HepG2 (cell line): ENCODE data around the gene GPR137. TPM values are rescaled to one million over a fixed set of nuclear protein-coding genes. Genes with fewer than 3 reads are reported as not detected.

Experiments
- AHR ChIP-seq: IDR thresholded peaks from 2 replicates; pipeline ENCODE4 v1.6.1; 2018; ENCODE audit warnings: missing genetic modification reagents, missing compliant biosample characterization
- ARNTL ChIP-seq: sonication (generic); formaldehyde crosslinking; IDR thresholded peaks from 2 replicates; pipeline ENCODE4 v1.4.0; 2020; ENCODE audit warnings: mild to moderate bottlenecking, missing genetic modification reagents
- GPN1 ChIP-seq: sonication (generic); formaldehyde crosslinking; IDR thresholded peaks from 2 replicates; pipeline ENCODE4 v1.5.1; 2020; ENCODE audit warnings: missing genetic modification reagents, borderline replicate concordance
- NFATC3 ChIP-seq: sonication (generic); formaldehyde crosslinking; IDR thresholded peaks from 2 replicates; pipeline ENCODE4 v1.5.1; 2020; ENCODE audit warnings: mild to moderate bottlenecking, missing genetic modification reagents
- NFIC ChIP-seq: IDR thresholded peaks from 2 replicates; pipeline ENCODE4 v1.6.1; 2012; ENCODE audit warnings: mild to moderate bottlenecking, low read length, inconsistent platforms
- POLR2AphosphoS2 ChIP-seq: IDR thresholded peaks from 2 replicates; pipeline ENCODE4 v1.6.1; 2011; ENCODE audit warnings: low read depth, low read length, improper control_type of control experiment
- SMYD3 ChIP-seq: sonication (generic); formaldehyde crosslinking; IDR thresholded peaks from 2 replicates; pipeline ENCODE4 v1.8.1; 2023; ENCODE audit warnings: mild to moderate bottlenecking, missing genetic modification reagents
- TAF15 ChIP-seq: fragments of 200-400 bp; formaldehyde crosslinking; IDR thresholded peaks from one replicate; pipeline ENCODE4 v1.6.1; 2018; ENCODE audit warnings: mild to moderate bottlenecking, low read depth, low read length; ENCODE audit not compliant: poor library complexity, severe bottlenecking
- ZNF331 ChIP-seq: sonication (generic); formaldehyde crosslinking; IDR thresholded peaks from 2 replicates; pipeline ENCODE4 v1.4.0; 2020; ENCODE audit warnings: missing genetic modification reagents
- ZNF598 ChIP-seq: sonication (generic); formaldehyde crosslinking; IDR thresholded peaks from 2 replicates; pipeline ENCODE4 v1.5.1; 2020; ENCODE audit warnings: mild to moderate bottlenecking, missing genetic modification reagents, borderline replicate concordance
- polyA plus RNA-seq, 8 experiments: library from polyadenylated mRNA; depleted of rRNA in 3 of 8; stranded (reverse) in 7 of 8; unstranded in 1 of 8; fragments of >200 nt; fragmentation: Illumina TruSeq in 4 of 8; extraction: Trizol in 4 of 8; gene quantifications; 2 replicates each; pipeline versions ENCODE4 v1.2.1 to v1.2.3, GENCODE V29; 2011 to 2016; ENCODE audit warnings: low read depth in 4 of 8, missing spikeins in 1 of 8, mixed read lengths in 1 of 8; ENCODE audit not compliant: insufficient read depth in 1 of 8
- total RNA-seq, 5 experiments: library from RNA; depleted of rRNA; stranded (reverse); fragments of >200 nt; fragmentation: Illumina TruSeq; extraction: Trizol; gene quantifications; 2 replicates each; pipeline ENCODE4 v1.2.3, GENCODE V29; 2016; ENCODE audit warnings: low read depth in 1 of 5
- TF ChIP-seq, protein P1 (sequence below): sonication (generic); formaldehyde crosslinking; IDR thresholded peaks from 2 replicates; pipeline ENCODE4 v1.4.0; 2020; ENCODE audit warnings: missing genetic modification reagents, borderline replicate concordance
- TF ChIP-seq, protein P2 (sequence below): sonication (generic); formaldehyde crosslinking; conservative IDR thresholded peaks from 2 replicates; pipeline ENCODE4 v1.4.0; 2020; ENCODE audit warnings: mild to moderate bottlenecking, missing genetic modification reagents, moderate library complexity
- TF ChIP-seq, protein P3 (sequence below): fragments of 450-650 bp; IDR thresholded peaks from 2 replicates; pipeline ENCODE4 v1.6.1; 2016
- TF ChIP-seq, protein P4 (sequence below): sonication (generic); formaldehyde crosslinking; IDR thresholded peaks from 2 replicates; pipeline ENCODE4 v1.4.0; 2020; ENCODE audit warnings: missing genetic modification reagents
- TF ChIP-seq, protein P5 (sequence below): sonication (generic); formaldehyde crosslinking; IDR thresholded peaks from 2 replicates; pipeline ENCODE4 v1.4.0; 2020; ENCODE audit warnings: mild to moderate bottlenecking, missing genetic modification reagents, borderline replicate concordance

The GPR137 gene
- total and polyA plus RNA-seq, 2 of the 13 experiments (the other 11 are each of a cell fraction or from before 2014, with no cell fraction given): 8.5 to 13.2 TPM

DNA sequence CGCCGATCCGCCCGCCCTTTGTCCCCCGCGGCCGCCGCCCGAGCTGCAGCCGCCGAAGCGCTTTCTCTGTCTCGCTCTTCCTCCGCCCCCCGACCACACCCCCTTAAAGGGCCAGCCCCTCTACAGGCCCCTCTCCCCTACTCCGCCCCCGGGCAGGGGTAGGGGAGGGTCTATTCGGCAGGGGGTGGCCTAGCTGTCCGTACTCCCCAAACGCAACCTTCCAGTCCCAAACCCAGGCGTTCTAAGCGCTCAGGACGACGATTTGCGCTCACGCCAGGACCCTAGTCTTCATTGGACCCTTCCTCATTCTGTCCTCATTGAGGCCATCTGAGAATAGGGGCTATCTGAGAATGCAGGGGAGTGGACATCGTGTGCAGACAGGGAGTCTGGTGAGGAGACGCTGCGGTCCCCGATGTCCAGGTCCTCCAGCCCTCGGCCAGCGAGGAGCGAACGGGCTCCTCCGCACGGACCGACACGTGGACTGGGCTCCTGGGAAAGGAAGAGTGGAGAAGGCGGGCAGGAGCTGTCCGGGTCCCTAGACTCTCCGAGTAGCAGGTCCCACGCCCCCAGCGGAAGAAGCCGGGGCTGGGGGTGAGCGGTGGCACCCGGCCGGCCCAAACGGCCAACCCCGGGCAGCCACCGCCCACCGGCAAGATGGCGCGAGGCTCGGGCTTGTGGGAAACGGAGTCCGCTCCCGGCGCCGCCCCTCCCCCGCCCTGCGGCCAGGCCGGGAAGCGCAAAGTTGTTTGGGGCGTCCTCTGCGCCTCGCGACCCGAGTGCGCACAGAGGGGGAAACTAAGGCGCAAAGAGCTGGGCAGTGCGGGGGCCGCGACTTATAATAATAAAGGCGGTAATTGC lies 38.5 kb upstream of the GPR137 start, which contains the start of gene PPP1R14B (continued):
- TF ChIP-seq, protein P1, sequence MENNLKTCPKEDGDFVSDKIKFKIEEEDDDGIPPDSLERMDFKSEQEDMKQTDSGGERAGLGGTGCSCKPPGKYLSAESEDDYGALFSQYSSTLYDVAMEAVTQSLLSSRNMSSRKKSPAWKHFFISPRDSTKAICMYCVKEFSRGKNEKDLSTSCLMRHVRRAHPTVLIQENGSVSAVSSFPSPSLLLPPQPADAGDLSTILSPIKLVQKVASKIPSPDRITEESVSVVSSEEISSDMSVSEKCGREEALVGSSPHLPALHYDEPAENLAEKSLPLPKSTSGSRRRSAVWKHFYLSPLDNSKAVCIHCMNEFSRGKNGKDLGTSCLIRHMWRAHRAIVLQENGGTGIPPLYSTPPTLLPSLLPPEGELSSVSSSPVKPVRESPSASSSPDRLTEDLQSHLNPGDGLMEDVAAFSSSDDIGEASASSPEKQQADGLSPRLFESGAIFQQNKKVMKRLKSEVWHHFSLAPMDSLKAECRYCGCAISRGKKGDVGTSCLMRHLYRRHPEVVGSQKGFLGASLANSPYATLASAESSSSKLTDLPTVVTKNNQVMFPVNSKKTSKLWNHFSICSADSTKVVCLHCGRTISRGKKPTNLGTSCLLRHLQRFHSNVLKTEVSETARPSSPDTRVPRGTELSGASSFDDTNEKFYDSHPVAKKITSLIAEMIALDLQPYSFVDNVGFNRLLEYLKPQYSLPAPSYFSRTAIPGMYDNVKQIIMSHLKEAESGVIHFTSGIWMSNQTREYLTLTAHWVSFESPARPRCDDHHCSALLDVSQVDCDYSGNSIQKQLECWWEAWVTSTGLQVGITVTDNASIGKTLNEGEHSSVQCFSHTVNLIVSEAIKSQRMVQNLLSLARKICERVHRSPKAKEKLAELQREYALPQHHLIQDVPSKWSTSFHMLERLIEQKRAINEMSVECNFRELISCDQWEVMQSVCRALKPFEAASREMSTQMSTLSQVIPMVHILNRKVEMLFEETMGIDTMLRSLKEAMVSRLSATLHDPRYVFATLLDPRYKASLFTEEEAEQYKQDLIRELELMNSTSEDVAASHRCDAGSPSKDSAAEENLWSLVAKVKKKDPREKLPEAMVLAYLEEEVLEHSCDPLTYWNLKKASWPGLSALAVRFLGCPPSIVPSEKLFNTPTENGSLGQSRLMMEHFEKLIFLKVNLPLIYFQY (CRISPR knock-in tag): peak; percentile 82; the same call in 1 of the 2 replicates
- TF ChIP-seq NFIC (no peak), POLR2AphosphoS2 (no peak), ZNF598 (CRISPR knock-in tag) (0 out of 2 replicates have a peak, but pooled peaks have one; percentile 31), TAF15 (no peak), ZNF331 (CRISPR knock-in tag) (no peak; the same call in 1 of the 2 replicates), GPN1 (CRISPR knock-in tag) (no peak), ARNTL (CRISPR knock-in tag) (peak; percentile 42; the same call in 1 of the 2 replicates), NFATC3 (no peak), AHR (CRISPR knock-in tag) (peak; percentile 44; the same call in 1 of the 2 replicates), SMYD3 (no peak)
- TF ChIP-seq, protein P2, sequence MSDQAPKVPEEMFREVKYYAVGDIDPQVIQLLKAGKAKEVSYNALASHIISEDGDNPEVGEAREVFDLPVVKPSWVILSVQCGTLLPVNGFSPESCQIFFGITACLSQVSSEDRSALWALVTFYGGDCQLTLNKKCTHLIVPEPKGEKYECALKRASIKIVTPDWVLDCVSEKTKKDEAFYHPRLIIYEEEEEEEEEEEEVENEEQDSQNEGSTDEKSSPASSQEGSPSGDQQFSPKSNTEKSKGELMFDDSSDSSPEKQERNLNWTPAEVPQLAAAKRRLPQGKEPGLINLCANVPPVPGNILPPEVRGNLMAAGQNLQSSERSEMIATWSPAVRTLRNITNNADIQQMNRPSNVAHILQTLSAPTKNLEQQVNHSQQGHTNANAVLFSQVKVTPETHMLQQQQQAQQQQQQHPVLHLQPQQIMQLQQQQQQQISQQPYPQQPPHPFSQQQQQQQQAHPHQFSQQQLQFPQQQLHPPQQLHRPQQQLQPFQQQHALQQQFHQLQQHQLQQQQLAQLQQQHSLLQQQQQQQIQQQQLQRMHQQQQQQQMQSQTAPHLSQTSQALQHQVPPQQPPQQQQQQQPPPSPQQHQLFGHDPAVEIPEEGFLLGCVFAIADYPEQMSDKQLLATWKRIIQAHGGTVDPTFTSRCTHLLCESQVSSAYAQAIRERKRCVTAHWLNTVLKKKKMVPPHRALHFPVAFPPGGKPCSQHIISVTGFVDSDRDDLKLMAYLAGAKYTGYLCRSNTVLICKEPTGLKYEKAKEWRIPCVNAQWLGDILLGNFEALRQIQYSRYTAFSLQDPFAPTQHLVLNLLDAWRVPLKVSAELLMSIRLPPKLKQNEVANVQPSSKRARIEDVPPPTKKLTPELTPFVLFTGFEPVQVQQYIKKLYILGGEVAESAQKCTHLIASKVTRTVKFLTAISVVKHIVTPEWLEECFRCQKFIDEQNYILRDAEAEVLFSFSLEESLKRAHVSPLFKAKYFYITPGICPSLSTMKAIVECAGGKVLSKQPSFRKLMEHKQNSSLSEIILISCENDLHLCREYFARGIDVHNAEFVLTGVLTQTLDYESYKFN (CRISPR knock-in tag): peak; percentile 39
- TF ChIP-seq, protein P3, sequence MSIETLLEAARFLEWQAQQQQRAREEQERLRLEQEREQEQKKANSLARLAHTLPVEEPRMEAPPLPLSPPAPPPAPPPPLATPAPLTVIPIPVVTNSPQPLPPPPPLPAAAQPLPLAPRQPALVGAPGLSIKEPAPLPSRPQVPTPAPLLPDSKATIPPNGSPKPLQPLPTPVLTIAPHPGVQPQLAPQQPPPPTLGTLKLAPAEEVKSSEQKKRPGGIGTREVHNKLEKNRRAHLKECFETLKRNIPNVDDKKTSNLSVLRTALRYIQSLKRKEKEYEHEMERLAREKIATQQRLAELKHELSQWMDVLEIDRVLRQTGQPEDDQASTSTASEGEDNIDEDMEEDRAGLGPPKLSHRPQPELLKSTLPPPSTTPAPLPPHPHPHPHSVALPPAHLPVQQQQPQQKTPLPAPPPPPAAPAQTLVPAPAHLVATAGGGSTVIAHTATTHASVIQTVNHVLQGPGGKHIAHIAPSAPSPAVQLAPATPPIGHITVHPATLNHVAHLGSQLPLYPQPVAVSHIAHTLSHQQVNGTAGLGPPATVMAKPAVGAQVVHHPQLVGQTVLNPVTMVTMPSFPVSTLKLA: no peak; the same call in 1 of the 2 replicates
- TF ChIP-seq, protein P4, sequence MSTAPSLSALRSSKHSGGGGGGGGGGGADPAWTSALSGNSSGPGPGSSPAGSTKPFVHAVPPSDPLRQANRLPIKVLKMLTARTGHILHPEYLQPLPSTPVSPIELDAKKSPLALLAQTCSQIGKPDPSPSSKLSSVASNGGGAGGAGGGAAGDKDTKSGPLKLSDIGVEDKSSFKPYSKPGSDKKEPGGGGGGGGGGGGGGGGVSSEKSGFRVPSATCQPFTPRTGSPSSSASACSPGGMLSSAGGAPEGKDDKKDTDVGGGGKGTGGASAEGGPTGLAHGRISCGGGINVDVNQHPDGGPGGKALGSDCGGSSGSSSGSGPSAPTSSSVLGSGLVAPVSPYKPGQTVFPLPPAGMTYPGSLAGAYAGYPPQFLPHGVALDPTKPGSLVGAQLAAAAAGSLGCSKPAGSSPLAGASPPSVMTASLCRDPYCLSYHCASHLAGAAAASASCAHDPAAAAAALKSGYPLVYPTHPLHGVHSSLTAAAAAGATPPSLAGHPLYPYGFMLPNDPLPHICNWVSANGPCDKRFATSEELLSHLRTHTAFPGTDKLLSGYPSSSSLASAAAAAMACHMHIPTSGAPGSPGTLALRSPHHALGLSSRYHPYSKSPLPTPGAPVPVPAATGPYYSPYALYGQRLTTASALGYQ (CRISPR knock-in tag): no peak
- TF ChIP-seq, protein P5, sequence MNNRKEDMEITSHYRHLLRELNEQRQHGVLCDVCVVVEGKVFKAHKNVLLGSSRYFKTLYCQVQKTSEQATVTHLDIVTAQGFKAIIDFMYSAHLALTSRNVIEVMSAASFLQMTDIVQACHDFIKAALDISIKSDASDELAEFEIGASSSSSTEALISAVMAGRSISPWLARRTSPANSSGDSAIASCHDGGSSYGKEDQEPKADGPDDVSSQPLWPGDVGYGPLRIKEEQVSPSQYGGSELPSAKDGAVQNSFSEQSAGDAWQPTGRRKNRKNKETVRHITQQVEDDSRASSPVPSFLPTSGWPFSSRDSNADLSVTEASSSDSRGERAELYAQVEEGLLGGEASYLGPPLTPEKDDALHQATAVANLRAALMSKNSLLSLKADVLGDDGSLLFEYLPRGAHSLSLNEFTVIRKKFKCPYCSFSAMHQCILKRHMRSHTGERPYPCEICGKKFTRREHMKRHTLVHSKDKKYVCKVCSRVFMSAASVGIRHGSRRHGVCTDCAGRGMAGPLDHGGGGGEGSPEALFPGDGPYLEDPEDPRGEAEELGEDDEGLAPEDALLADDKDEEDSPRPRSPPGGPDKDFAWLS (CRISPR knock-in tag): no peak
